Fibroblast of lung (primary cell): ENCODE data around the gene SWT1.

Experiments used
- CTCF ChIP-seq, 2 donors: IDR thresholded peaks in 1 of 2; conservative IDR thresholded peaks in 1 of 2; 1 replicate in 1 of 2; 2 replicates in 1 of 2; pipeline ENCODE4 v1.5.1; 2011 to 2012; ENCODE audit warnings: low read length in 2 of 2, control low read depth in 1 of 2, inconsistent platforms in 1 of 2, low read depth in 1 of 2, mild to moderate bottlenecking in 1 of 2
- EZH2 ChIP-seq: IDR thresholded peaks from 2 replicates; pipeline ENCODE4 v1.5.1; 2012; ENCODE audit warnings: low read length, control low read depth, mild to moderate bottlenecking; ENCODE audit errors: missing control alignments

- TF ChIP-seq CTCF (conservative IDR thresholded peaks at IDR 0.05 in 1 of 2, IDR thresholded peaks at IDR 0.05 in 1 of 2; ENCODE audit: low read depth in 1 of 2, low read length in 2 of 2): no peak
- no peak for TF ChIP-seq EZH2
Measured at GRCh38 chr1:185158800-185159199, 1.8 kb downstream of the SWT1 start.
